ENCODE data around the gene EIF2B2.

Gene EIF2B2

GRCh38 chr14:75001261-75001660, 1.5 kb upstream of the EIF2B2 start:
- no peaks in the 10 kb centered on the region for H3K9me3 Mint-ChIP-seq (ENCODE audit: low read depth)
- peaks cover 11% of the 10 kb centered on the region for H3K36me3 Mint-ChIP-seq
- peaks cover 35% of the 10 kb centered on the region for H3K4me1 Mint-ChIP-seq (ENCODE audit: low read depth)
- no peak overlapping the region for H3K4me3 Mint-ChIP-seq
- H3K27ac Mint-ChIP-seq: no peak overlapping the region
- H3K27me3 Mint-ChIP-seq: no peaks in the 10 kb centered on the region

DNA sequence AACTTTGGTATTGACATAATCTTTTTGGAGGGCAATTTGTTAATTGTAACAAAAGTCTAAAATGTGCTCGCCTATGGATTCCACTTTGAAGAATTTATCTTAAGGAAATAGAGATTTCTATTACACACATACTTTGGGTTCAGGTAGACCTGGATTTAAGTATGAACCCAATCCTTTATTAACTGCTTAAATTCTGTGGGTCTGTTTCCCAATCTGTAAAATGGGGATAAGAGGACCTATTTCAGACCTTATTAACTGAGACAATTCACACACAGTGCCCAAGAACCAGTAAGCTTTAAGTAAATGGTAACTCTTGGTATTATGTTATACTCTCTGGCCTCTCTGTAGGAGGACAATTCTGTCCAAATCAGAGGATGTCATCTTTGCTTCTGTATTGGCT, 822 bp upstream of the EIF2B2 start:
- Mint-ChIP-seq H3K27me3 (no peaks in the 10 kb centered on the region), H3K4me3 (peak overlapping the region; percentile 98), H3K4me1 (ENCODE audit: low read depth) (peaks cover 38% of the 10 kb centered on the region), H3K36me3 (peaks cover 11% of the 10 kb centered on the region), H3K9me3 (ENCODE audit: low read depth) (no peaks in the 10 kb centered on the region), H3K27ac (peak overlapping the region; percentile 93)

- peaks cover 47% of the 10 kb centered on the region for H3K4me1 Mint-ChIP-seq (ENCODE audit: low read depth)
Observed at GRCh38 chr14:75003250-75004027, 718 bp downstream of the EIF2B2 start.

DNA sequence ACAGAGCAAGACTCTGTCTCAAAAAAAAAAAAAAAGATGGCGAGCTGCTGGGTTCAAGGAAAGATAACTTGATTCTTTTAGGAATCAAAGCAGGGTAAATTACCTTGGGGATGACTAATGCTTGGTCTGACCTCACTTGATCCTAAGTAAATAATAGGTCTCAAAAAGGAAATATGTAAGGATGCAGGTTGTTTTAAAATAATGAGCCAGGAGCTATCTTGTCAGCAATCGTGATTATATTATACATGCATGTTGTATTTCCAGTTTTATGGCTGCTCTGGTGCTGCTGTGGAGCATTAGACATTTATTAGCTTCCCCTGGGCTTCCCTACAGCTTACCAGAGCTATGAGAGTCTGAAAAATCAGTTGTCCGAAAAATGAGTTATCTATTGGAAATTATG, 2.6 kb downstream of the EIF2B2 start:
- Mint-ChIP-seq H3K4me1 (ENCODE audit: low read depth) (peaks cover 52% of the 10 kb centered on the region), H3K27ac (peak overlapping the region; percentile 41), H3K9me3 (ENCODE audit: low read depth) (no peaks in the 10 kb centered on the region), H3K27me3 (no peaks in the 10 kb centered on the region), H3K4me3 (peak overlapping the region; percentile 32), H3K36me3 (peaks cover 22% of the 10 kb centered on the region)

More at GRCh38 chr14:75003250-75004027, 718 bp downstream of the EIF2B2 start:
- Mint-ChIP-seq H3K27ac (peak overlapping the region; percentile 93), H3K27me3 (no peaks in the 10 kb centered on the region), H3K4me3 (peak overlapping the region; percentile 98), H3K36me3 (peaks cover 15% of the 10 kb centered on the region), H3K9me3 (ENCODE audit: low read depth) (no peaks in the 10 kb centered on the region)

DNA sequence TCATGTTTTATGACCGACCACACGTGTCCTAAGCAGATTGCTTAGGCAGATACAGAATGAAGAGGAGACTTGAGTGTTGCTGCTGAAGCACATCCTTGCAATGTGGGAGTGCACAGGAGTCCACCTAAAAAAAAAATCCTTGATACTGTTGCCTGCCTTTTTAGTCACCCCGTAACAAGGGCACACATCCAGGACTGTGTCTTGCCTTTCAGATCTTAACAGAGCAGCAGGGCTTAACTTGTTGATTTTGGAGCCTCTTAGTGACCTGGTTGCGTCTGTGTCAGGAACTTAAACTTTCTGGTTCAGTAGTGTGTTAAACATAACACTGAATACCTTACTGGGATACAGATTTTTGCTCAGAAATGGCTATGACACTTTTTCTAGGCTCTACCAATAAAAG, 6.5 kb downstream of the EIF2B2 start:
- Mint-ChIP-seq H3K4me1 (ENCODE audit: low read depth) (peaks cover 56% of the 10 kb centered on the region), H3K27me3 (no peaks in the 10 kb centered on the region), H3K9me3 (ENCODE audit: low read depth) (no peaks in the 10 kb centered on the region), H3K36me3 (peaks cover 21% of the 10 kb centered on the region), H3K27ac (no peak overlapping the region), H3K4me3 (no peak overlapping the region)

DNA sequence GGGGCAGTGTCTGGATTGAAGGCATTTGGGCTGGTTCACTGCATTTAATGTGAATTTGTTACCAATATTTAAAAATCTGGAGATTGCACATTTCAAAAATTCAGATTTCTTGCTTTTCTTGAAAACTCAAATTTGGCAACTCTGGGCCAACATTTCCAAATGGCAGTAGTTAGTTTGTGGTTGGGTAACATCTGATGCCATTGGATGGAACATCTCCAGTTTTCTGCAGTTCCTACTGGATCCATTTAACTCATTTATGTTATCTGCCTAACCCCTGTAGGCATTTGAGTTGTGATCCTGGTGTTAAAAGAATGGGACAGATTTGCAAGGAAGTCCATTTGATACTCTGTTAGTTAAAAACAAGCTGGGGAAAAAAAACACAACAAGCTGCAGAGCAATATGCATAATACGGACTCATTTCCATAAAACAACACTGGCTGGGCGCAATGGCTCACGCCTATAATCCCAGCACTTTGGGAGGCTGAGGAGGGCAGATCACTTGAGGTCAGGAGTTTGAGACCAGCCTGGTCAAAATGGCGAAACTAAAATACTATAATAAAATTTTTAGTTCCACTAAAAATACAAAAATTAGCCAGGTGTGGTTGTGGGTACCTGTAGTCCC, 7.9 kb downstream of the EIF2B2 start:
- Mint-ChIP-seq H3K4me1 (ENCODE audit: low read depth) (peaks cover 43% of the 10 kb centered on the region), H3K27ac (no peak overlapping the region), H3K4me3 (no peak overlapping the region), H3K36me3 (peaks cover 15% of the 10 kb centered on the region), H3K9me3 (ENCODE audit: low read depth) (no peaks in the 10 kb centered on the region), H3K27me3 (no peaks in the 10 kb centered on the region)

GRCh38 chr14:75011356-75011994, 8.8 kb downstream of the EIF2B2 start:
- Mint-ChIP-seq H3K27ac (peak overlapping the region; percentile 78), H3K4me1 (ENCODE audit: low read depth) (peaks cover 37% of the 10 kb centered on the region), H3K36me3 (peaks cover 11% of the 10 kb centered on the region), H3K27me3 (no peaks in the 10 kb centered on the region), H3K4me3 (peak overlapping the region; percentile 0), H3K9me3 (ENCODE audit: low read depth) (no peaks in the 10 kb centered on the region)

- peak overlapping the region; percentile 7 for H3K27ac Mint-ChIP-seq
- H3K36me3 Mint-ChIP-seq: peaks cover 11% of the 10 kb centered on the region
Observed at GRCh38 chr14:75013290-75013689, 10.6 kb downstream of the EIF2B2 start.

GRCh38 chr14:75015496-75015895, 12.8 kb downstream of the EIF2B2 start:
- Mint-ChIP-seq H3K9me3 (ENCODE audit: low read depth) (no peaks in the 10 kb centered on the region), H3K4me3 (no peak overlapping the region), H3K27ac (no peak overlapping the region), H3K27me3 (no peaks in the 10 kb centered on the region), H3K36me3 (peaks cover 10% of the 10 kb centered on the region), H3K4me1 (ENCODE audit: low read depth) (peaks cover 20% of the 10 kb centered on the region)

More at GRCh38 chr14:75013290-75013689, 10.6 kb downstream of the EIF2B2 start:
- peaks cover 25% of the 10 kb centered on the region for H3K4me1 Mint-ChIP-seq (ENCODE audit: low read depth)
- no peaks in the 10 kb centered on the region for H3K9me3 Mint-ChIP-seq (ENCODE audit: low read depth)
- H3K27me3 Mint-ChIP-seq: no peaks in the 10 kb centered on the region
- H3K4me3 Mint-ChIP-seq: no peak overlapping the region

DNA sequence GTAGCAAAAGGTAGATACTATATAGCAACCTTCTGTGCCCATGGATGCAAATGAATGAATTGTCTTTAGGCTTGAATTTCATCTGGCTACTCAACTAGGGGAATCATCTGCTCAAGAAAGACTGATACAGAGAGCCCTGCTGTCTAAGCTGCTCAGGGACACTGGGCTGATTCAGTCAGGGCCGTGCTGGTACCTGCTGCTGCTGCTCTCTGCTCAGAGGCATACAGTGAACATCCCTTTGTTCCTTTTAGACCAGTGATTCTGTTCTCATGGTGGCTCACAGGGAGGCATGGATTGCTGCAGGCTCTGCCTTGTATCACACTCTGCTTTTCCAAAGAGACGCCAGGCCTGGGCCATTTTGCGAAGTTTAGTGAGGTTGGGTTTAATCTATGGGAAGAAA, 14.1 kb downstream of the EIF2B2 start:
- Mint-ChIP-seq H3K4me3 (no peak overlapping the region), H3K9me3 (ENCODE audit: low read depth) (no peaks in the 10 kb centered on the region), H3K4me1 (ENCODE audit: low read depth) (peaks cover 7% of the 10 kb centered on the region), H3K27me3 (no peaks in the 10 kb centered on the region), H3K27ac (no peak overlapping the region), H3K36me3 (peaks cover 12% of the 10 kb centered on the region)

DNA sequence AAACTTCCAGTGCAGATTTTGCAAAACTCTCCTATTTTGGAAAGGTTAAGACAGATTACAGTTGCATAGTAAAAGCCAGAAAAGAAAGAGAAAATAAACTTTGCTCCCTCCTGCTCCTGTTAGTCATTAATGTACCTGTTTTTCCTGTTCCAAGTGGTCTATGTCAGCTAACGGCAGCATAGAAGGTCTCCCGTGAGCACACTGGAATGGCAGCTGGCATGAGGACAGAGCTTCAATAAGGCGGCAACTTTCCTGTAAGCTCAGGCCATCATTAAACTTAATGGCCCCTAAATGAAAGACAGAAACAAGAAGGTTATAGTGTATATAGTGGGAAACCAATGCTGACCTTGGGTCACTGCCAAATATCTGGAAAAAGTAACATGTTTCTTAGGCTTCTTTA, 16.0 kb downstream of the EIF2B2 start:
- H3K4me3 Mint-ChIP-seq: no peak overlapping the region
- no peaks in the 10 kb centered on the region for H3K9me3 Mint-ChIP-seq (ENCODE audit: low read depth)
- no peaks in the 10 kb centered on the region for H3K4me1 Mint-ChIP-seq (ENCODE audit: low read depth)
- H3K27me3 Mint-ChIP-seq: no peaks in the 10 kb centered on the region
- no peak overlapping the region for H3K27ac Mint-ChIP-seq
- peaks cover 12% of the 10 kb centered on the region for H3K36me3 Mint-ChIP-seq

GRCh38 chr14:75022655-75023054, 19.9 kb downstream of the EIF2B2 start:
- Mint-ChIP-seq H3K27me3 (no peaks in the 10 kb centered on the region), H3K9me3 (ENCODE audit: low read depth) (no peaks in the 10 kb centered on the region), H3K4me3 (no peak overlapping the region), H3K27ac (no peak overlapping the region), H3K4me1 (ENCODE audit: low read depth) (no peaks in the 10 kb centered on the region), H3K36me3 (peaks cover 9% of the 10 kb centered on the region)

- Mint-ChIP-seq H3K27ac (no peak overlapping the region), H3K9me3 (ENCODE audit: low read depth) (no peaks in the 10 kb centered on the region), H3K4me3 (no peak overlapping the region), H3K27me3 (no peaks in the 10 kb centered on the region), H3K36me3 (peaks cover 9% of the 10 kb centered on the region), H3K4me1 (ENCODE audit: low read depth) (no peaks in the 10 kb centered on the region)
Observed at GRCh38 chr14:75023108-75023507, 20.4 kb downstream of the EIF2B2 start.

- Mint-ChIP-seq H3K36me3 (peaks cover 6% of the 10 kb centered on the region), H3K27me3 (no peaks in the 10 kb centered on the region), H3K4me3 (no peak overlapping the region), H3K9me3 (ENCODE audit: low read depth) (no peaks in the 10 kb centered on the region), H3K27ac (no peak overlapping the region), H3K4me1 (ENCODE audit: low read depth) (no peaks in the 10 kb centered on the region)
Observed at GRCh38 chr14:75025082-75025481, 22.4 kb downstream of the EIF2B2 start.

GRCh38 chr14:75025876-75026275, 23.2 kb downstream of the EIF2B2 start:
- no peak overlapping the region for H3K4me3 Mint-ChIP-seq
- H3K27ac Mint-ChIP-seq: no peak overlapping the region

More at GRCh38 chr14:75025876-75026275, 23.2 kb downstream of the EIF2B2 start:
- Mint-ChIP-seq H3K36me3 (peaks cover 10% of the 10 kb centered on the region), H3K9me3 (ENCODE audit: low read depth) (no peaks in the 10 kb centered on the region), H3K4me1 (ENCODE audit: low read depth) (no peaks in the 10 kb centered on the region), H3K27me3 (no peaks in the 10 kb centered on the region)
